Mesodermal cell (in vitro differentiated cells): ENCODE measurements around the gene MRTFA.

Source experiments
- H3K27ac ChIP-seq: 2 replicates; pipeline ENCODE4 v1.7.0; 2013; ENCODE audit warnings: mild to moderate bottlenecking, low read depth, low read length, moderate library complexity; ENCODE audit not compliant: severe bottlenecking
- H3K36me3 ChIP-seq: 2 replicates; pipeline ENCODE4 v1.7.1; 2013; ENCODE audit warnings: mild to moderate bottlenecking, low read length, moderate library complexity; ENCODE audit not compliant: control insufficient read depth, insufficient read depth
- H3K4me1 ChIP-seq: one replicate; pipeline ENCODE4 v1.7.1; 2013; ENCODE audit warnings: mild to moderate bottlenecking, low read length; ENCODE audit not compliant: insufficient read depth, control insufficient read depth, poor library complexity, severe bottlenecking
- H3K4me3 ChIP-seq: 2 replicates; pipeline ENCODE4 v1.7.0; 2013; ENCODE audit warnings: low read length, control low read depth, mild to moderate bottlenecking; ENCODE audit not compliant: insufficient read depth, poor library complexity, severe bottlenecking; ENCODE audit errors: extremely low read depth
- H3K9me3 ChIP-seq: 2 replicates; pipeline ENCODE4 v1.7.1; 2013; ENCODE audit warnings: mild to moderate bottlenecking, low read length, moderate library complexity; ENCODE audit not compliant: control insufficient read depth
- WGBS, 2 experiments: methylation state at CpG; one replicate each; pipeline ENCODE4 v1.1.5; 2013; ENCODE audit warnings: missing lambda C conversion rate in 2 of 2; ENCODE audit not compliant: insufficient coverage in 2 of 2; 5-methylcytosine and 5-hydroxymethylcytosine counted together

The MRTFA gene

GRCh38 chr22:40426594-40427333, 209.8 kb downstream of the MRTFA start:
- whole genome bisulfite sequencing, 2 experiments = 91 to 93% methylated on average over 7 to 9 of the region's 9 CpGs
- H3K36me3 ChIP-seq = peaks cover 98% of the 10 kb centered on the region
- H3K27ac ChIP-seq = peak overlapping the region; percentile 49

GRCh38 chr22:40425082-40425481, 211.4 kb downstream of the MRTFA start:
- H3K36me3 ChIP-seq = peaks cover 98% of the 10 kb centered on the region

More at GRCh38 chr22:40426594-40427333, 209.8 kb downstream of the MRTFA start:
- Histone ChIP-seq H3K4me3 (no peak overlapping the region), H3K4me1 (no peaks in the 10 kb centered on the region), H3K9me3 (no peaks in the 10 kb centered on the region)

GRCh38 chr22:40423882-40424640, 212.5 kb downstream of the MRTFA start:
- WGBS, 2 experiments = 95 to 97% methylated on average over 16 of the region's 17 CpGs
- no peaks in the 10 kb centered on the region for H3K9me3 ChIP-seq
- H3K36me3 ChIP-seq = peaks cover 98% of the 10 kb centered on the region
- no peak overlapping the region for H3K4me3 ChIP-seq
- no peak overlapping the region for H3K27ac ChIP-seq
- H3K4me1 ChIP-seq = no peaks in the 10 kb centered on the region

More at GRCh38 chr22:40425082-40425481, 211.4 kb downstream of the MRTFA start:
- H3K4me3 ChIP-seq = no peak overlapping the region
- no peaks in the 10 kb centered on the region for H3K4me1 ChIP-seq
- no peak overlapping the region for H3K27ac ChIP-seq
- 98 to 100% methylated on average over 1 to 5 of the region's 5 CpGs for WGBS, 2 experiments
- H3K9me3 ChIP-seq = no peaks in the 10 kb centered on the region

- Histone ChIP-seq H3K4me3 (no peak overlapping the region), H3K27ac (no peak overlapping the region), H3K4me1 (no peaks in the 10 kb centered on the region), H3K9me3 (no peaks in the 10 kb centered on the region), H3K36me3 (peaks cover 98% of the 10 kb centered on the region)
- 90 to 97% methylated on average over 3 of the region's 5 CpGs for WGBS, 2 experiments
These were observed 213.2 kb downstream of the MRTFA start for GRCh38 chr22:40423310-40423688.

- Histone ChIP-seq H3K27ac (no peak overlapping the region), H3K4me3 (no peak overlapping the region), H3K9me3 (no peaks in the 10 kb centered on the region), H3K4me1 (no peaks in the 10 kb centered on the region), H3K36me3 (peaks cover 98% of the 10 kb centered on the region)
- 90 to 97% methylated on average over 5 to 9 of the region's 9 CpGs for WGBS, 2 experiments
These were observed 213.8 kb downstream of the MRTFA start for GRCh38 chr22:40422558-40423309.

GRCh38 chr22:40421941-40422340, 214.6 kb downstream of the MRTFA start:
- peaks cover 98% of the 10 kb centered on the region for H3K36me3 ChIP-seq
- no peak overlapping the region for H3K4me3 ChIP-seq
- H3K4me1 ChIP-seq = no peaks in the 10 kb centered on the region
- H3K9me3 ChIP-seq = no peaks in the 10 kb centered on the region
- H3K27ac ChIP-seq = no peak overlapping the region
- WGBS, 2 experiments = 88 to 100% methylated on average over 1 of the region's 1 CpG

- Histone ChIP-seq H3K9me3 (no peaks in the 10 kb centered on the region), H3K27ac (no peak overlapping the region), H3K36me3 (peaks cover 98% of the 10 kb centered on the region), H3K4me3 (no peak overlapping the region), H3K4me1 (no peaks in the 10 kb centered on the region)
- whole genome bisulfite sequencing, 2 experiments = 93 to 100% methylated on average over 1 to 4 of the region's 4 CpGs
These were observed 215.5 kb downstream of the MRTFA start for GRCh38 chr22:40421082-40421350.

GRCh38 chr22:40420341-40421081, 216.0 kb downstream of the MRTFA start:
- no peaks in the 10 kb centered on the region for H3K4me1 ChIP-seq
- 92 to 100% methylated on average over 14 to 18 of the region's 18 CpGs for WGBS, 2 experiments
- no peaks in the 10 kb centered on the region for H3K9me3 ChIP-seq
- H3K27ac ChIP-seq = no peak overlapping the region
- H3K4me3 ChIP-seq = no peak overlapping the region
- H3K36me3 ChIP-seq = peaks cover 98% of the 10 kb centered on the region

- Histone ChIP-seq H3K27ac (no peak overlapping the region), H3K4me1 (no peaks in the 10 kb centered on the region), H3K36me3 (peaks cover 95% of the 10 kb centered on the region), H3K4me3 (no peak overlapping the region), H3K9me3 (no peaks in the 10 kb centered on the region)
- 89 to 96% methylated on average over 7 to 8 of the region's 8 CpGs for WGBS, 2 experiments
These were observed 216.8 kb downstream of the MRTFA start for GRCh38 chr22:40419718-40420117.
